ENCODE measurements around the gene PRPF40B.

GRCh38 chr12:49687941-49688340 lies 64.6 kb downstream of the PRPF40B start:
- TF ChIP-seq CTCF (conservative IDR thresholded peaks at IDR 0.05) (peak; percentile 35), ZFX (IDR thresholded peaks at IDR 0.05) (no peak)
